Stomach (tissue), 4 donors: ENCODE results near the gene ZNF354C.

Experiments used
- CTCF ChIP-seq, 7 experiments: fragments of 450-650 bp in 4 of 7; fragments of 200-600 bp in 3 of 7; sonication (generic) in 3 of 7; IDR thresholded peaks; one replicate each; pipeline ENCODE4 v1.5.1; 2016 to 2019; ENCODE audit warnings: antibody characterized with exemption in 7 of 7, control low read depth in 2 of 7, mild to moderate bottlenecking in 1 of 7
- EP300 ChIP-seq: sonication (generic); formaldehyde crosslinking; IDR thresholded peaks from one replicate; pipeline ENCODE4 v1.6.1; 2017; ENCODE audit warnings: antibody characterized with exemption
- POLR2A ChIP-seq, 4 donors: fragments of 450-650 bp; IDR thresholded peaks; one replicate each; pipeline ENCODE4 v1.6.1; 2016; ENCODE audit warnings: antibody characterized with exemption in 4 of 4, control low read depth in 2 of 4, mild to moderate bottlenecking in 1 of 4, moderate library complexity in 1 of 4

DNA sequence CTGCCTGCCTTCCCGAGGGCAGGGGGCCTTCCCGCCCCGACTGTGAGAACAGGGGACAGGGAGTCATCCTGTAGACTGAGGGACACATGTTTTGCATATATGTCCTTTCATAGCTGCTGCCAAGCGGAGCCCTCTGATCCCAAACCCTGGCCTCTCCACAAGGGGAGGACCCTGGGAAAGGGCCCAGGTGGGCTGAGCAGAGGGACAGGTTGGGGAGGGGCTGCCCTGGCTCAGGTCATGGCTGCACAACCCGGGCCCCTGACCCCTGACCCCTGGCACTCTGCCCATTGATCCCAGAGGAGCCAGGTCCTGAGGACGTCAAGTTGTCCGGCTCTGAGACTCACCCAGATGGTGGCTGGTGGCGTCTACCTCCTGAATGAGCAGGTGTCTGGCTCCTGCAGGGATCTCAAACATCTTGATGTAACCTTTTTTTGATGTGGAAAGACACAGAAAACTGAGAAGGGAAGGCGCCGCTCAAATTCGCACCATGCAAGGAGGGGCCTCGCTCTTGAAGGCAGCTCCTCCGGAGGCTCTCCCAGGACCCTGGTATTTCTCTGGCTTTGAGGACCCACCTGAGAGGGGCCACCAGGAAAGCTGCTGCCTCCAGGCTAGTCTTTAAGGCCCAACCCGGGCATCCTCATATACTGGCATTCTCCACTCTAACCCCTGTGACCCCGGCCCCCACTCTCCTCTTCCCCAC lies 71.9 kb downstream of the ZNF354C start:
- no peak for TF ChIP-seq POLR2A (IDR thresholded peaks at IDR 0.05)
- TF ChIP-seq CTCF (IDR thresholded peaks at IDR 0.05): no peak
- TF ChIP-seq EP300: no peak
